H1 (cell line): ENCODE results near the gene UBR2. TPM values are rescaled to one million over a fixed set of nuclear protein-coding genes. Genes with fewer than 3 reads are reported as not detected.

Source experiments
- CTCF ChIA-PET: fragments of 300-600 bp; sonication (Branson Sonifier 250); formaldehyde crosslinking; loops from one replicate; lab custom pipeline; 2021; ENCODE audit not compliant: partially characterized antibody; lab: Charles Lee
- POLR2A ChIA-PET: fragments of 300-600 bp; sonication (Branson Sonifier 250); formaldehyde crosslinking; loops from one replicate; lab custom pipeline; 2021; ENCODE audit warnings: inconsistent platforms; ENCODE audit not compliant: partially characterized antibody; lab: Charles Lee
- DNase-seq, 2 experiments: peaks; one replicate each; pipeline versions ENCODE4 v3.0.0 to v3.0.0-alpha.2; 2010 to 2022; ENCODE audit warnings: low spot score in 2 of 2, low read depth in 1 of 2, mixed read lengths in 1 of 2
- FAIRE-seq: peaks from 2 replicates; lab custom pipeline; 2011; peaks lifted over from hg19 to GRCh38; lab: Jason Lieb, UNC
- H2AFZ ChIP-seq: 2 replicates; pipeline ENCODE4 v1.8.1; 2012; ENCODE audit warnings: low read length, inconsistent platforms
- H2AK5ac ChIP-seq: 2 replicates; pipeline ENCODE4 v1.6.1; 2013; ENCODE audit warnings: low read depth, low read length
- H2BK120ac ChIP-seq: replicated peaks from 2 replicates; pipeline ENCODE3; 2013; ENCODE audit warnings: low read depth, low read length, inconsistent platforms
- H2BK12ac ChIP-seq: 2 replicates; pipeline ENCODE4 v1.6.1; 2013; ENCODE audit warnings: low read depth, low read length
- H2BK15ac ChIP-seq: 2 replicates; pipeline ENCODE4 v1.6.1; 2013; ENCODE audit warnings: low read length
- H2BK20ac ChIP-seq: 2 replicates; pipeline ENCODE4 v1.6.1; 2013; ENCODE audit warnings: low read length
- H2BK5ac ChIP-seq: 2 replicates; pipeline ENCODE4 v1.6.1; 2013; ENCODE audit warnings: low read depth, low read length
- H3K14ac ChIP-seq: 2 replicates; pipeline ENCODE4 v1.6.1; 2013; ENCODE audit warnings: inconsistent platforms; ENCODE audit not compliant: insufficient read length
- H3K18ac ChIP-seq: 2 replicates; pipeline ENCODE4 v1.6.1; 2013; ENCODE audit warnings: low read length; ENCODE audit errors: extremely low read depth
- H3K23ac ChIP-seq: 2 replicates; pipeline ENCODE4 v1.6.1; 2013; ENCODE audit warnings: inconsistent platforms; ENCODE audit not compliant: insufficient read length
- H3K23me2 ChIP-seq: 2 replicates; pipeline ENCODE4 v1.6.1; 2013; ENCODE audit warnings: low read depth, low read length
- H3K27ac ChIP-seq: 2 replicates; pipeline ENCODE4 v1.6.1; 2011; ENCODE audit warnings: low read depth, low read length, inconsistent platforms
- H3K27me3 ChIP-seq, 4 experiments: replicated peaks in 1 of 4; 1 replicate in 1 of 4; 2 replicates in 3 of 4; pipeline versions ENCODE4 v1.6.1 to v1.8.1; 2011 to 2013; ENCODE audit warnings: low read length in 3 of 4, mild to moderate bottlenecking in 3 of 4, inconsistent platforms in 2 of 4, mixed read lengths in 2 of 4, moderate library complexity in 1 of 4; ENCODE audit not compliant: control insufficient read depth in 3 of 4, insufficient read depth in 3 of 4; ENCODE audit errors: extremely low read depth in 1 of 4
- H3K36me3 ChIP-seq, 4 experiments: 2 replicates each; pipeline versions ENCODE4 v1.6.1 to v1.8.1; 2011 to 2013; ENCODE audit warnings: mild to moderate bottlenecking in 4 of 4, low read length in 3 of 4, moderate library complexity in 2 of 4, control low read depth in 1 of 4, inconsistent platforms in 1 of 4; ENCODE audit not compliant: insufficient read depth in 4 of 4, control insufficient read depth in 2 of 4
- H3K4ac ChIP-seq: replicated peaks from 2 replicates; pipeline ENCODE3; 2013; ENCODE audit warnings: low read length, low read depth, mixed read lengths, inconsistent platforms; ENCODE audit not compliant: insufficient read length
- H3K4me1 ChIP-seq, 4 experiments: replicated peaks in 1 of 4; 1 replicate in 1 of 4; 2 replicates in 3 of 4; pipeline versions ENCODE4 v1.6.1 to v1.8.1; 2011 to 2013; ENCODE audit warnings: low read length in 3 of 4, inconsistent platforms in 2 of 4, mixed read lengths in 1 of 4; ENCODE audit not compliant: insufficient read depth in 4 of 4, control insufficient read depth in 3 of 4
- H3K4me2 ChIP-seq, 2 experiments: 2 replicates each; pipeline versions ENCODE4 v1.6.1 to v1.8.1; 2011 to 2013; ENCODE audit warnings: low read depth in 2 of 2, low read length in 2 of 2, control low read depth in 1 of 2, inconsistent platforms in 1 of 2, mild to moderate bottlenecking in 1 of 2; ENCODE audit not compliant: insufficient read depth in 1 of 2
- H3K4me3 ChIP-seq, 4 experiments: fragments of 200-600, 300-600 bp in 1 of 4; sonication (generic), shearing (Covaris generic), sonication (Bioruptor Twin) in 1 of 4; 2 replicates each; pipeline versions ENCODE4 v1.5.1 to v1.8.1; 2011 to 2016; ENCODE audit warnings: low read length in 4 of 4, low read depth in 3 of 4, control low read depth in 2 of 4, inconsistent platforms in 2 of 4, mild to moderate bottlenecking in 2 of 4, mixed read lengths in 1 of 4, moderate library complexity in 1 of 4; ENCODE audit not compliant: insufficient read depth in 2 of 4; ENCODE audit errors: extremely low read depth in 1 of 4
- H3K56ac ChIP-seq: replicated peaks from 2 replicates; pipeline ENCODE3; 2013; ENCODE audit warnings: low read depth, mild to moderate bottlenecking, mixed read lengths, low read length, inconsistent platforms; ENCODE audit not compliant: insufficient read length
- H3K79me1 ChIP-seq: 2 replicates; pipeline ENCODE4 v1.6.1; 2013; ENCODE audit warnings: low read depth, low read length, control low read depth
- H3K79me2 ChIP-seq, 2 experiments: 2 replicates each; pipeline versions ENCODE4 v1.6.1 to v1.8.1; 2012 to 2013; ENCODE audit warnings: low read length in 2 of 2, mild to moderate bottlenecking in 2 of 2, inconsistent platforms in 1 of 2; ENCODE audit not compliant: insufficient read depth in 2 of 2, control insufficient read depth in 1 of 2
- H3K9ac ChIP-seq, 4 experiments: replicated peaks in 1 of 4; 1 replicate in 1 of 4; 2 replicates in 3 of 4; pipeline versions ENCODE4 v1.6.1 to v1.8.1; 2011 to 2013; ENCODE audit warnings: low read depth in 3 of 4, low read length in 3 of 4, control low read depth in 2 of 4, mild to moderate bottlenecking in 2 of 4, moderate library complexity in 2 of 4, inconsistent platforms in 1 of 4; ENCODE audit errors: extremely low read depth in 1 of 4
- H3K9me3 ChIP-seq, 2 experiments: 2 replicates each; pipeline versions ENCODE4 v1.6.1 to v1.8.1; 2012 to 2013; ENCODE audit warnings: mild to moderate bottlenecking in 2 of 2, moderate library complexity in 2 of 2, control low read depth in 1 of 2, inconsistent platforms in 1 of 2, low read depth in 1 of 2, low read length in 1 of 2, mixed read lengths in 1 of 2; ENCODE audit not compliant: insufficient read depth in 2 of 2
- H4K20me1 ChIP-seq, 2 experiments: replicated peaks in 1 of 2; 2 replicates each; pipeline versions ENCODE3 to v1.8.1; 2011 to 2013; ENCODE audit warnings: inconsistent platforms in 2 of 2, low read length in 2 of 2, mild to moderate bottlenecking in 1 of 2; ENCODE audit not compliant: insufficient read depth in 2 of 2, control insufficient read depth in 1 of 2
- H4K5ac ChIP-seq: 2 replicates; pipeline ENCODE4 v1.6.1; 2013; ENCODE audit warnings: low read length, low read depth, mixed read lengths, inconsistent platforms; ENCODE audit not compliant: insufficient read length
- H4K8ac ChIP-seq: 2 replicates; pipeline ENCODE4 v1.8.0; 2013; ENCODE audit warnings: mild to moderate bottlenecking, moderate library complexity, low read length, inconsistent platforms; ENCODE audit not compliant: insufficient read depth; ENCODE audit errors: extremely low read depth
- H4K91ac ChIP-seq: replicated peaks from 2 replicates; pipeline ENCODE3; 2013; ENCODE audit warnings: low read length, mixed read lengths, inconsistent platforms; ENCODE audit not compliant: insufficient read length
- BRCA1 ChIP-seq: IDR thresholded peaks from 2 replicates; pipeline ENCODE4 v1.6.1; 2012; ENCODE audit warnings: low read depth, low read length, improper control_type of control experiment
- EZH2 ChIP-seq: fragments of 200-600 bp; sonication (generic); IDR thresholded peaks from 2 replicates; pipeline ENCODE4 v1.7.1; 2012; ENCODE audit warnings: low read depth, mild to moderate bottlenecking, moderate library complexity, low read length, inconsistent platforms; ENCODE audit not compliant: severe bottlenecking
- MAX ChIP-seq: IDR thresholded peaks from 2 replicates; pipeline ENCODE4 v1.6.1; 2012; ENCODE audit warnings: inconsistent platforms
- TBP ChIP-seq: IDR thresholded peaks from 2 replicates; pipeline ENCODE4 v1.6.1; 2011; ENCODE audit warnings: low read depth, low read length, improper control_type of control experiment
- WGBS, 2 experiments: shearing (Covaris generic) in 1 of 2; methylation state at CpG; one replicate each; pipeline versions ENCODE4 v1.1.6 to v1.1.7; 2013 to 2015; ENCODE audit warnings: low lambda C conversion rate in 2 of 2, mixed read lengths in 2 of 2, inconsistent platforms in 1 of 2, low coverage in 1 of 2, missing lambda C conversion rate in 1 of 2; ENCODE audit not compliant: insufficient replicate concordance in 2 of 2, insufficient coverage in 1 of 2, insufficient read length in 1 of 2; ENCODE audit errors: extremely low coverage in 1 of 2, missing lambda C conversion rate in 1 of 2; 5-methylcytosine and 5-hydroxymethylcytosine counted together
- polyA plus RNA-seq, 7 experiments: library from polyadenylated mRNA; depleted of rRNA in 3 of 7; stranded (reverse) in 5 of 7; unstranded in 2 of 7; fragments of >200 nt in 5 of 7; fragments of 200-250 nt in 2 of 7; gene quantifications; 1 replicate in 5 of 7; 2 replicates in 1 of 7; 4 replicates in 1 of 7; pipeline versions ENCODE4 v1.2.1 to v1.2.3, GENCODE V29; 2011 to 2013; ENCODE audit warnings: missing spikeins in 2 of 7, mixed read lengths in 2 of 7
- total RNA-seq: library from RNA; stranded (reverse); fragmentation: NEBNext Ultra II Directional; extraction: Animal tissue kit (Norgen Biotek cat#: 25700); gene quantifications from 2 replicates; pipeline ENCODE4 v1.2.1, GENCODE V29; 2021

UBR2 gene
- total and polyA plus RNA-seq, 2 of the 8 experiments (the other 6 are each of a cell fraction or from before 2014, with no cell fraction given), result 6.5 to 19.5 TPM

- ChIA-PET CTCF (interaction anchor here (0.6 to 2.8 kb wide), 6 partner anchors 8 to 395 kb away, joined by 3 to 21 read pairs (median 6); partner anchors contain the start of gene UBR2), POLR2A (interaction anchor here (0.8 to 1.5 kb wide), 2 partner anchors 9 to 15 kb away, joined by 3 to 6 read pairs; partner anchors contain the start of gene UBR2)
- 94% methylated on average over 4 of the region's 4 CpGs; no CpG with 5 or more reads in 1 of the 2 experiments for WGBS, 2 experiments
- Histone ChIP-seq H3K36me3 (no peaks in the 10 kb centered on the region), H3K9ac (no peak overlapping the region), H3K56ac (no peak overlapping the region), H2BK20ac (no peak overlapping the region), H2AFZ (0 out of 2 replicates have a peak overlapping the region, but pooled peaks have one; percentile 6), H4K8ac (no peak overlapping the region), H4K20me1 (no peaks in the 10 kb centered on the region), H3K18ac (no peak overlapping the region), H3K14ac (no peak overlapping the region), H2BK120ac (no peak overlapping the region), H3K23ac (no peak overlapping the region), H3K79me2 (no peaks in the 10 kb centered on the region), H3K27me3 (peaks cover 0 to 2% (median 0%) of the 10 kb centered on the region in 4 experiments; a peak in 1 of 7 replicates), H3K79me1 (no peaks in the 10 kb centered on the region), H3K4ac (no peak overlapping the region), H2AK5ac (no peak overlapping the region), H2BK12ac (no peak overlapping the region), H2BK5ac (no peak overlapping the region), H3K4me3 (no peak overlapping the region), H4K91ac (no peak overlapping the region), H3K4me1 (no peaks in the 10 kb centered on the region), H4K5ac (no peak overlapping the region), H3K27ac (no peak overlapping the region), H3K23me2 (no peaks in the 10 kb centered on the region), H2BK15ac (no peak overlapping the region), H3K9me3 (peaks cover 3 to 4% of the 10 kb centered on the region in 2 experiments; a peak in 2 of 4 replicates), H3K4me2 (no peak overlapping the region)
- FAIRE-seq, result no peak
- TF ChIP-seq EZH2, result no peak
- no peak for TF ChIP-seq BRCA1
- peak; percentile 46; the same call in 1 of the 2 replicates for TF ChIP-seq TBP
- TF ChIP-seq MAX, result no peak
- no peak for DNase-seq
Observed at GRCh38 chr6:42555477-42556457, 8.1 kb upstream of the UBR2 start.
